Kidney (tissue), 14 donors: ENCODE results near the gene DRG2. TPM values are rescaled to one million over a fixed set of nuclear protein-coding genes. Genes with fewer than 3 reads are reported as not detected.

Experiments used
- DNase-seq, 5 donors: peaks; one replicate each; pipeline ENCODE4 v3.0.0-alpha.2; 2013 to 2020
- FAIRE-seq: peaks from 2 replicates; lab custom pipeline; 2012; peaks lifted over from hg19 to GRCh38; lab: Jason Lieb, UNC
- H3K27ac ChIP-seq, 2 donors: one replicate each; pipeline ENCODE4 v1.7.0; 2013; ENCODE audit warnings: low read depth in 2 of 2, low read length in 2 of 2, inconsistent platforms in 1 of 2
- H3K27me3 ChIP-seq: one replicate; pipeline ENCODE4 v1.7.1; 2013; ENCODE audit warnings: low read length, inconsistent platforms; ENCODE audit not compliant: control insufficient read depth, insufficient read depth
- H3K36me3 ChIP-seq, 3 donors: one replicate each; pipeline versions ENCODE4 v1.7.0 to v1.7.1; 2013; ENCODE audit warnings: low read length in 3 of 3, control low read depth in 1 of 3, inconsistent platforms in 1 of 3; ENCODE audit not compliant: insufficient read depth in 3 of 3, control insufficient read depth in 2 of 3
- H3K4me1 ChIP-seq, 3 donors: one replicate each; pipeline versions ENCODE4 v1.7.0 to v1.7.1; 2013; ENCODE audit warnings: low read length in 3 of 3, inconsistent platforms in 1 of 3, low read depth in 1 of 3; ENCODE audit not compliant: control insufficient read depth in 2 of 3, insufficient read depth in 2 of 3
- H3K4me3 ChIP-seq, 3 donors: one replicate each; pipeline versions ENCODE4 v1.7.0 to v1.8.1; 2013; ENCODE audit warnings: low read length in 3 of 3, control low read depth in 1 of 3, inconsistent platforms in 1 of 3
- H3K9ac ChIP-seq, 3 donors: one replicate each; pipeline versions ENCODE4 v1.7.0 to v1.7.1; 2013; ENCODE audit warnings: low read length in 3 of 3, control low read depth in 1 of 3, inconsistent platforms in 1 of 3
- H3K9me3 ChIP-seq, 3 donors: one replicate each; pipeline versions ENCODE4 v1.7.0 to v1.7.1; 2013; ENCODE audit warnings: low read length in 3 of 3, control low read depth in 1 of 3, inconsistent platforms in 1 of 3; ENCODE audit not compliant: control insufficient read depth in 2 of 3, insufficient read depth in 1 of 3
- intact Hi-C: fragments of 100-400 bp; cut with DNase I; formaldehyde crosslinking; loops from one replicate; pipeline ENCODE4 v1.11.1; 2022
- polyA plus RNA-seq: library from polyadenylated mRNA; stranded (reverse); fragments of 350-450 nt; fragmentation: Illumina TruSeq; extraction: RNeasy Lipid Tissue Mini Kit (QIAGEN cat#74804); gene quantifications from one replicate; pipeline ENCODE4 v1.2.3, GENCODE V29; 2014; ENCODE audit warnings: low read depth, low replicate concordance; ENCODE audit not compliant: insufficient read depth
- total RNA-seq: library from RNA; stranded (reverse); fragmentation: NEBNext Ultra II Directional; extraction: Animal tissue kit (Norgen Biotek cat#: 25700); gene quantifications from one replicate; pipeline ENCODE4 v1.2.1, GENCODE V29; 2021
- TF ChIP-seq, protein P1 (sequence below): IDR thresholded peaks from 3 replicates; pipeline ENCODE4 v1.5.1; 2012; ENCODE audit warnings: mild to moderate bottlenecking, moderate library complexity, borderline replicate concordance; ENCODE audit not compliant: insufficient read depth; ENCODE audit errors: extremely low read depth
- donor health status: control.
- donor health status: control.
- donor health status: control.
- donor health status: control.
- donor health status: control.
- donor health status: DM: yes; HTN: yes; CAD: no.
- donor health status: Normal renal cell carcinoma (clear cell type).

The DRG2 gene
- total and polyA plus RNA-seq, 2 donors from 2014 or later = 39.2 to 49.3 TPM

DNA sequence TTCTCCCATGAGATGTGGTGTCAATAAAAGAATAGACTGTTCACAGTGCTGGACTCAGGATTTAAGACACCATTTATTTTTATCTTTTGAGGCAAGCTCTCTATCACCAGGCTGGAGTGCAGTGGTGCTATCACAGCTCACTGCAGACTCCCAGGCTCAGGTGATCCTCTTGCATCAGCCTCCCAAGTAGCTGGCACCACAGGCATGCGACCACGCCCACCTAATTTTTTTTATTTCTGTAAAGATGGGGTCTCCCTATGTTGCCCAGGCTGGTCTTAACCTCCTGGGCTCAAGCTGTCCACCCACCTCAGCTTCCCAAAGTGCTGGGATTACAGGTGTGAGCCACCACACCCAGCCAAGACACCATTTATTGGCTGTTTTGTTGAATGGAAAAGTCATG is 18.6 kb upstream of the DRG2 start:
- Histone ChIP-seq H3K27me3 (no peaks in the 10 kb centered on the region), H3K36me3 (peaks cover 0 to 8% (median 4%) of the 10 kb centered on the region in 3 donors), H3K4me1 (peaks cover 0 to 3% (median 0%) of the 10 kb centered on the region in 3 donors), H3K9ac (no peak overlapping the region), H3K9me3 (no peaks in the 10 kb centered on the region), H3K27ac (no peak overlapping the region), H3K4me3 (no peak overlapping the region)
- TF ChIP-seq, protein P1, sequence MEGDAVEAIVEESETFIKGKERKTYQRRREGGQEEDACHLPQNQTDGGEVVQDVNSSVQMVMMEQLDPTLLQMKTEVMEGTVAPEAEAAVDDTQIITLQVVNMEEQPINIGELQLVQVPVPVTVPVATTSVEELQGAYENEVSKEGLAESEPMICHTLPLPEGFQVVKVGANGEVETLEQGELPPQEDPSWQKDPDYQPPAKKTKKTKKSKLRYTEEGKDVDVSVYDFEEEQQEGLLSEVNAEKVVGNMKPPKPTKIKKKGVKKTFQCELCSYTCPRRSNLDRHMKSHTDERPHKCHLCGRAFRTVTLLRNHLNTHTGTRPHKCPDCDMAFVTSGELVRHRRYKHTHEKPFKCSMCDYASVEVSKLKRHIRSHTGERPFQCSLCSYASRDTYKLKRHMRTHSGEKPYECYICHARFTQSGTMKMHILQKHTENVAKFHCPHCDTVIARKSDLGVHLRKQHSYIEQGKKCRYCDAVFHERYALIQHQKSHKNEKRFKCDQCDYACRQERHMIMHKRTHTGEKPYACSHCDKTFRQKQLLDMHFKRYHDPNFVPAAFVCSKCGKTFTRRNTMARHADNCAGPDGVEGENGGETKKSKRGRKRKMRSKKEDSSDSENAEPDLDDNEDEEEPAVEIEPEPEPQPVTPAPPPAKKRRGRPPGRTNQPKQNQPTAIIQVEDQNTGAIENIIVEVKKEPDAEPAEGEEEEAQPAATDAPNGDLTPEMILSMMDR = no peak
- intact Hi-C loops = no loop called here
- no peak for FAIRE-seq
- no peak for DNase-seq

DNA sequence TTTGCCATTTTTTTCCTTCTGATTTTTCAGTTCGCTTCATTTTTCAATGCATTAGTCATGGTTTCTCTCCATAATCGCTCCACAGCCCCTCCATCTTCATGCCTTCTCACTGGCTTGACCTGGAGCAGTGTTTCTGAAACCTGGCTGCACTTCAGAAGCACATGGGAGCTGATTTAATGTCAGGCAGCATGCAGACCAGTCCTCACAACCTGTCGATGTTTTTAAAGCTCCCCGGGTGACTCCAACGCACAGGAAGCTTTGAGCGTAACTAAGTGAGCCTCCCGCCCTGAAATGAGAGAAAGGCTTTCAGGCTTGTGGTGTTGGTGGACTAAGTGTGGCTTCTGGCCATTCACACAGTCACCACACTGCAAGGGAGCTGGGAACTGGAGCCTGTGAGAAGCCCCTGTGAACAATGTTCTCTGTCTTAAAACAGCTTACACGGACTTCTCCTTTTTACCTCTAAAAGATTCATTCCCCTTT is 16.8 kb upstream of the DRG2 start:
- intact Hi-C loops = no loop called here
- Histone ChIP-seq H3K9ac (no peak overlapping the region), H3K27me3 (no peaks in the 10 kb centered on the region), H3K9me3 (no peaks in the 10 kb centered on the region), H3K4me1 (peaks cover 0 to 3% (median 0%) of the 10 kb centered on the region in 3 donors), H3K4me3 (no peak overlapping the region), H3K36me3 (peaks cover 0 to 2% (median 0%) of the 10 kb centered on the region in 3 donors), H3K27ac (no peak overlapping the region)
- FAIRE-seq = no peak
- TF ChIP-seq, protein P1 = no peak
- peak in 4 of 5 donors; percentile 57 to 89 (median 82) for DNase-seq

DNA sequence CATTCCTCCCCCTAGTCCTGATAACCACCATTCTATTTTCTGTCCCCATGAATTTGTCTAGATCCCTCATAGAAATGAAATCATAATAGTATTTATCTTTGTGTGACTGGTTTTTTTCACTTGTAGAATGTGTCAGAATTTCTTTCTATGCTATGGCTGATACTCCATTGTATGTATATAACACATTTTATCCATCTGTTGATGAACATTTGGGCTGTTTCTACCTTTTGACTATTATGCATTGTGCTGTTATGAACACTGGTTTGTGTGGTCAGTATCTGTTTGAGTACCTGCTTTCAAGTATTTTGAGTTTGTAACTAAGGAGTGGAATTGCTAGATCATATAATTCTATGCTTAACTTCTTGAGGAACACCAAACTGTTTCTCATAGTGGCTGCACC is 16.0 kb upstream of the DRG2 start:
- peaks cover 0 to 2% (median 0%) of the 10 kb centered on the region in 3 donors for H3K36me3 ChIP-seq
- TF ChIP-seq, protein P1 = no peak
- H3K27me3 ChIP-seq = no peaks in the 10 kb centered on the region
- peaks cover 0 to 3% (median 0%) of the 10 kb centered on the region in 3 donors for H3K4me1 ChIP-seq
- intact Hi-C loops = no loop called here
- no peak overlapping the region for H3K9ac ChIP-seq
- H3K27ac ChIP-seq = no peak overlapping the region
- no peak overlapping the region for H3K4me3 ChIP-seq
- H3K9me3 ChIP-seq = no peaks in the 10 kb centered on the region
- FAIRE-seq = no peak
- no peak for DNase-seq
